ENCODE measurements around the gene GXYLT1.

GRCh38 chr12:42162965-42163364 lies 18.3 kb upstream of the GXYLT1 start:
- TF ChIP-seq CTCF (IDR thresholded peaks at IDR 0.05) = no peak
- TF ChIP-seq EP300 (IDR thresholded peaks at IDR 0.05) = no peak

Data from tibial nerve (tissue), 4 donors.